HepG2 (cell line): ENCODE data around the gene LMOD2. TPM values are rescaled to one million over a fixed set of nuclear protein-coding genes. Genes with fewer than 3 reads are reported as not detected.

Experiments
- ATAC-seq: fragments of 200-7000 bp; cut with Tn5 transposase; 3 replicates; pipeline ENCODE4 v1.9.1; 2020; ENCODE audit warnings: mild to moderate bottlenecking, moderate library complexity
- BruUV-seq: library from RNA; stranded (reverse); fragments of 400-500 nt; replicated peaks from 2 replicates; lab custom pipeline; 2021; lab: Mats Ljungman, UMichigan
- CTCF ChIA-PET: fragments of 300-600 bp; formaldehyde crosslinking; extraction: SDS; loops from one replicate; lab custom pipeline; 2021; ENCODE audit warnings: low total read pairs, inconsistent platforms, low intra/inter-chr PET ratio; lab: Yijun Ruan, JAX
- POLR2A ChIA-PET: fragments of 350-600 bp; sonication (Branson Sonifier 250); formaldehyde crosslinking; loops from one replicate; lab custom pipeline; 2020; ENCODE audit warnings: antibody characterized with exemption, inconsistent platforms; lab: Yijun Ruan, JAX
- DNase-seq: peaks from one replicate; pipeline ENCODE4 v3.0.0-alpha.2; 2015; ENCODE audit warnings: low spot score
- FAIRE-seq: peaks from 3 replicates; lab custom pipeline; 2011; peaks lifted over from hg19 to GRCh38; lab: Jason Lieb, UNC
- H2AFZ ChIP-seq: one replicate; pipeline ENCODE4 v1.6.1; 2011; ENCODE audit warnings: low read length, inconsistent platforms
- H3K27ac ChIP-seq: fragments of 300-600 bp; 3 replicates; pipeline ENCODE4 v1.8.0; 2011; ENCODE audit warnings: mixed run types, mild to moderate bottlenecking, mixed read lengths, low read length, inconsistent platforms; ENCODE audit not compliant: insufficient read depth; ENCODE audit errors: extremely low read length
- H3K27me3 ChIP-seq, 2 experiments: fragments of 200-600 bp in 1 of 2; 2 replicates in 1 of 2; 3 replicates in 1 of 2; pipeline versions ENCODE4 v1.6.0 to v1.8.0; 2011; ENCODE audit warnings: low read length in 2 of 2, mild to moderate bottlenecking in 2 of 2, moderate library complexity in 2 of 2, inconsistent platforms in 1 of 2; ENCODE audit not compliant: insufficient read depth in 2 of 2, control insufficient read depth in 1 of 2
- H3K36me3 ChIP-seq, 2 experiments: fragments of 200-600 bp in 1 of 2; replicated peaks in 1 of 2; 2 replicates in 1 of 2; 3 replicates in 1 of 2; pipeline versions ENCODE4 v1.5.1 to v1.8.0; 2011; ENCODE audit warnings: low read length in 2 of 2, inconsistent platforms in 1 of 2; ENCODE audit not compliant: insufficient read depth in 2 of 2, control insufficient read depth in 1 of 2
- H3K4me1 ChIP-seq: 2 replicates; pipeline ENCODE4 v1.5.1; 2012; ENCODE audit warnings: low read length, inconsistent platforms; ENCODE audit not compliant: insufficient read depth
- H3K4me2 ChIP-seq: 2 replicates; pipeline ENCODE4 v1.6.0; 2011; ENCODE audit warnings: low read depth, low read length, inconsistent platforms
- H3K4me3 ChIP-seq, 3 experiments: fragments of 200-600 bp in 1 of 3; sonication (generic), shearing (Covaris generic) in 1 of 3; replicated peaks in 1 of 3; 2 replicates each; pipeline ENCODE4 v1.5.1; 2011 to 2016; ENCODE audit warnings: low read length in 3 of 3, inconsistent platforms in 2 of 3, low read depth in 2 of 3, mild to moderate bottlenecking in 2 of 3, control low read depth in 1 of 3, mixed read lengths in 1 of 3; ENCODE audit not compliant: insufficient read depth in 1 of 3
- H3K79me2 ChIP-seq: one replicate; pipeline ENCODE4 v1.6.1; 2011; ENCODE audit warnings: low read length, inconsistent platforms; ENCODE audit not compliant: insufficient read depth
- H3K9ac ChIP-seq: 2 replicates; pipeline ENCODE4 v1.6.0; 2011; ENCODE audit warnings: mild to moderate bottlenecking, low read depth, low read length, inconsistent platforms; ENCODE audit not compliant: insufficient read depth
- H3K9me3 ChIP-seq: 2 replicates; pipeline ENCODE4 v1.5.1; 2012; ENCODE audit warnings: mild to moderate bottlenecking, low read length
- H4K20me1 ChIP-seq: 2 replicates; pipeline ENCODE4 v1.6.0; 2011; ENCODE audit warnings: inconsistent platforms, mild to moderate bottlenecking, low read length, moderate library complexity; ENCODE audit not compliant: insufficient read depth
- ARID2 ChIP-seq: sonication (generic); formaldehyde crosslinking; IDR thresholded peaks from 2 replicates; pipeline ENCODE4 v1.8.1; 2022; ENCODE audit warnings: mild to moderate bottlenecking, missing genetic modification reagents, borderline replicate concordance
- BATF2 ChIP-seq: sonication (generic); formaldehyde crosslinking; IDR thresholded peaks from 2 replicates; pipeline ENCODE4 v1.8.0; 2022; ENCODE audit warnings: mild to moderate bottlenecking, missing genetic modification reagents, moderate library complexity
- CBX5 ChIP-seq: sonication (generic); formaldehyde crosslinking; IDR thresholded peaks from 2 replicates; pipeline ENCODE4 v1.4.0; 2020; ENCODE audit warnings: missing genetic modification reagents, borderline replicate concordance
- MYNN ChIP-seq: sonication (generic); formaldehyde crosslinking; IDR thresholded peaks from 2 replicates; pipeline ENCODE4 v1.4.0; 2020; ENCODE audit warnings: mild to moderate bottlenecking, low read depth, missing genetic modification reagents
- NR0B2 ChIP-seq: sonication (generic); formaldehyde crosslinking; IDR thresholded peaks from 2 replicates; pipeline ENCODE4 v1.4.0; 2020; ENCODE audit warnings: mild to moderate bottlenecking, missing genetic modification reagents
- POLR2AphosphoS2 ChIP-seq: IDR thresholded peaks from 2 replicates; pipeline ENCODE4 v1.6.1; 2011; ENCODE audit warnings: low read depth, low read length, improper control_type of control experiment
- ZFY ChIP-seq: sonication (generic); formaldehyde crosslinking; IDR thresholded peaks from 2 replicates; pipeline ENCODE4 v1.4.0; 2020; ENCODE audit warnings: missing genetic modification reagents
- ZNF205 ChIP-seq: IDR thresholded peaks from 2 replicates; pipeline ENCODE4 v1.6.1; 2018; ENCODE audit warnings: missing biosample characterization, missing genetic modification reagents
- ZNF251 ChIP-seq: sonication (generic); formaldehyde crosslinking; IDR thresholded peaks from 2 replicates; pipeline ENCODE4 v1.9.0; 2021; ENCODE audit warnings: mild to moderate bottlenecking, missing genetic modification reagents
- ZNF326 ChIP-seq: sonication (generic); formaldehyde crosslinking; IDR thresholded peaks from 2 replicates; pipeline ENCODE4 v1.4.0; 2020; ENCODE audit warnings: missing genetic modification reagents, borderline replicate concordance
- ZXDC ChIP-seq: sonication (generic); formaldehyde crosslinking; IDR thresholded peaks from 2 replicates; pipeline ENCODE4 v1.5.0; 2020; ENCODE audit warnings: mild to moderate bottlenecking, missing genetic modification reagents
- WGBS: methylation state at CpG from one replicate; pipeline ENCODE4 v1.1.6; 2017; ENCODE audit warnings: low lambda C conversion rate; 5-methylcytosine and 5-hydroxymethylcytosine counted together
- in situ Hi-C: cut with HindIII; loops from 2 replicates; pipeline ENCODE4 v1.10.0; 2017; ENCODE audit warnings: low pct_unique_long_range_greater_than_20kb; ENCODE audit not compliant: extremely low pct_ligation_motif_present
- intact Hi-C: fragments of 100-400 bp; cut with micrococcal nuclease; formaldehyde crosslinking; loops from one replicate; pipeline ENCODE4 v1.10.0; 2022; ENCODE audit not compliant: unreplicated experiment
- polyA plus RNA-seq, 8 experiments: library from polyadenylated mRNA; depleted of rRNA in 3 of 8; stranded (reverse) in 7 of 8; unstranded in 1 of 8; fragments of >200 nt; fragmentation: Illumina TruSeq in 4 of 8; extraction: Trizol in 4 of 8; gene quantifications; 2 replicates each; pipeline versions ENCODE4 v1.2.1 to v1.2.3, GENCODE V29; 2011 to 2016; ENCODE audit warnings: low read depth in 4 of 8, missing spikeins in 1 of 8, mixed read lengths in 1 of 8; ENCODE audit not compliant: insufficient read depth in 1 of 8
- total RNA-seq, 5 experiments: library from RNA; depleted of rRNA; stranded (reverse); fragments of >200 nt; fragmentation: Illumina TruSeq; extraction: Trizol; gene quantifications; 2 replicates each; pipeline ENCODE4 v1.2.3, GENCODE V29; 2016; ENCODE audit warnings: low read depth in 1 of 5
- TF ChIP-seq, protein P1 (sequence below), 2 experiments: IDR thresholded peaks; 2 replicates each; pipeline ENCODE4 v1.6.1; 2011 to 2012; ENCODE audit warnings: low read length in 2 of 2, borderline replicate concordance in 1 of 2, low read depth in 1 of 2, mild to moderate bottlenecking in 1 of 2, moderate library complexity in 1 of 2
- TF ChIP-seq, protein P2 (sequence below): sonication (generic); formaldehyde crosslinking; IDR thresholded peaks from 2 replicates; pipeline ENCODE4 v1.8.0; 2022; ENCODE audit warnings: mild to moderate bottlenecking, missing genetic modification reagents, borderline replicate concordance

LMOD2 gene
- total and polyA plus RNA-seq, 2 of the 13 experiments (the other 11 are each of a cell fraction or from before 2014, with no cell fraction given): not detected

- no peak for FAIRE-seq
- in situ Hi-C loops: no loop called here
- intact Hi-C loops: no loop called here
- no peaks in the 10 kb centered on the region for H3K9me3 ChIP-seq
- peaks cover 37% of the 10 kb centered on the region for H3K4me1 ChIP-seq
- no peak for ATAC-seq
- H3K4me2 ChIP-seq: no peak overlapping the region
- CTCF ChIA-PET: no interaction called here
- no peak overlapping the region for H3K27ac ChIP-seq
- POLR2A ChIA-PET: no interaction called here
- peaks cover 16% of the 10 kb centered on the region for H4K20me1 ChIP-seq
- H3K4me3 ChIP-seq: no peak overlapping the region
- H2AFZ ChIP-seq: no peak overlapping the region
- no peak overlapping the region for H3K9ac ChIP-seq
- DNase-seq: no peak
- no peaks in the 10 kb centered on the region for H3K27me3 ChIP-seq
- no TSS peak for BruUV-seq
- 92% methylated on average over 1 of the region's 1 CpG for WGBS
- peaks cover 66% of the 10 kb centered on the region for H3K79me2 ChIP-seq
- H3K36me3 ChIP-seq: peaks cover 8 to 11% of the 10 kb centered on the region in 2 experiments
- TF ChIP-seq ZNF251 (CRISPR knock-in tag) (no peak), ZXDC (CRISPR knock-in tag) (no peak), NR0B2 (CRISPR knock-in tag) (no peak), ZNF326 (no peak), ZNF205 (CRISPR knock-in tag) (no peak), MYNN (CRISPR knock-in tag) (no peak), ZFY (CRISPR knock-in tag) (no peak), ARID2 (CRISPR knock-in tag) (no peak), CBX5 (CRISPR knock-in tag) (no peak), POLR2AphosphoS2 (no peak), BATF2 (CRISPR knock-in tag) (no peak)
- TF ChIP-seq, protein P1, sequence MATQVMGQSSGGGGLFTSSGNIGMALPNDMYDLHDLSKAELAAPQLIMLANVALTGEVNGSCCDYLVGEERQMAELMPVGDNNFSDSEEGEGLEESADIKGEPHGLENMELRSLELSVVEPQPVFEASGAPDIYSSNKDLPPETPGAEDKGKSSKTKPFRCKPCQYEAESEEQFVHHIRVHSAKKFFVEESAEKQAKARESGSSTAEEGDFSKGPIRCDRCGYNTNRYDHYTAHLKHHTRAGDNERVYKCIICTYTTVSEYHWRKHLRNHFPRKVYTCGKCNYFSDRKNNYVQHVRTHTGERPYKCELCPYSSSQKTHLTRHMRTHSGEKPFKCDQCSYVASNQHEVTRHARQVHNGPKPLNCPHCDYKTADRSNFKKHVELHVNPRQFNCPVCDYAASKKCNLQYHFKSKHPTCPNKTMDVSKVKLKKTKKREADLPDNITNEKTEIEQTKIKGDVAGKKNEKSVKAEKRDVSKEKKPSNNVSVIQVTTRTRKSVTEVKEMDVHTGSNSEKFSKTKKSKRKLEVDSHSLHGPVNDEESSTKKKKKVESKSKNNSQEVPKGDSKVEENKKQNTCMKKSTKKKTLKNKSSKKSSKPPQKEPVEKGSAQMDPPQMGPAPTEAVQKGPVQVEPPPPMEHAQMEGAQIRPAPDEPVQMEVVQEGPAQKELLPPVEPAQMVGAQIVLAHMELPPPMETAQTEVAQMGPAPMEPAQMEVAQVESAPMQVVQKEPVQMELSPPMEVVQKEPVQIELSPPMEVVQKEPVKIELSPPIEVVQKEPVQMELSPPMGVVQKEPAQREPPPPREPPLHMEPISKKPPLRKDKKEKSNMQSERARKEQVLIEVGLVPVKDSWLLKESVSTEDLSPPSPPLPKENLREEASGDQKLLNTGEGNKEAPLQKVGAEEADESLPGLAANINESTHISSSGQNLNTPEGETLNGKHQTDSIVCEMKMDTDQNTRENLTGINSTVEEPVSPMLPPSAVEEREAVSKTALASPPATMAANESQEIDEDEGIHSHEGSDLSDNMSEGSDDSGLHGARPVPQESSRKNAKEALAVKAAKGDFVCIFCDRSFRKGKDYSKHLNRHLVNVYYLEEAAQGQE (IDR thresholded peaks at IDR 0.05; ENCODE audit: borderline replicate concordance in 1 of 2, low read depth in 1 of 2, low read length in 2 of 2): no peak
- TF ChIP-seq, protein P2, sequence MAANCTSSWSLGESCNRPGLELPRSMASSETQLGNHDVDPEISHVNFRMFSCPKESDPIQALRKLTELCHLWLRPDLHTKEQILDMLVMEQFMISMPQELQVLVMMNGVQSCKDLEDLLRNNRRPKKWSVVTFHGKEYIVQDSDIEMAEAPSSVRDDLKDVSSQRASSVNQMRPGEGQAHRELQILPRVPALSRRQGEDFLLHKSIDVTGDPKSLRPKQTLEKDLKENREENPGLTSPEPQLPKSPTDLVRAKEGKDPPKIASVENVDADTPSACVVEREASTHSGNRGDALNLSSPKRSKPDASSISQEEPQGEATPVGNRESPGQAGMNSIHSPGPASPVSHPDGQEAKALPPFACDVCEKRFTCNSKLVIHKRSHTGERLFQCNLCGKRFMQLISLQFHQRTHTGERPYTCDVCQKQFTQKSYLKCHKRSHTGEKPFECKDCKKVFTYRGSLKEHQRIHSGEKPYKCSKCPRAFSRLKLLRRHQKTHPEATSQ (CRISPR knock-in tag): no peak
These were observed 57.0 kb downstream of the LMOD2 start for GRCh38 chr7:123712619-123713018.
